ENCODE data around the gene SFXN3. TPM values are rescaled to one million over a fixed set of nuclear protein-coding genes. Genes with fewer than 3 reads are reported as not detected.

Gene SFXN3
- total and polyA plus RNA-seq, 10 of the 15 experiments (the other 5 are each of a cell fraction or from before 2014, with no cell fraction given): 0.05 to 11.3 (median 1.2) TPM

- POLR2A ChIA-PET: interaction anchor here (0.5 kb wide), 1 partner anchor 1270 kb away, joined by 3 read pairs; no protein-coding TSS in a partner anchor
- no peaks in the 10 kb centered on the region for H3K9me3 ChIP-seq (replicated peaks; ENCODE audit: control insufficient read depth, insufficient read depth, low read length)
- no peak overlapping the region for H3K27ac ChIP-seq (ENCODE audit: control insufficient read depth, insufficient read depth)
- CTCF ChIA-PET: interaction anchor here (0.9 to 5.4 kb wide), 2 partner anchors 18 to 21 kb away, joined by 3 to 28 read pairs; no protein-coding TSS in a partner anchor
- SMC1A ChIA-PET (ENCODE audit: uncharacterized antibody, unreplicated experiment): no interaction called here
- WGBS (ENCODE audit: insufficient coverage, insufficient replicate concordance, low lambda C conversion rate, missing lambda C conversion rate): 70% methylated on average over 10 of the region's 10 CpGs
- H3K4me1 ChIP-seq (ENCODE audit: control insufficient read depth, insufficient read depth, low read length): peaks cover 13% of the 10 kb centered on the region
- no peak overlapping the region for H2AFZ ChIP-seq (ENCODE audit: control insufficient read depth, low read depth, low read length)
- H3K36me3 ChIP-seq (ENCODE audit: control insufficient read depth in 2 of 2, insufficient read depth in 2 of 2, low read length in 1 of 2): peaks cover 14% of the 10 kb centered on the region in 2 experiments
- H3K79me2 ChIP-seq (ENCODE audit: control insufficient read depth, insufficient read depth, low read length): peaks cover 12% of the 10 kb centered on the region
- intact Hi-C loops (cut with micrococcal nuclease; ENCODE audit: unreplicated experiment): no loop called here
- in situ Hi-C loops (cut with MboI): no loop called here
- no peak overlapping the region for H3K4me3 ChIP-seq
- TSS peak; percentile 44 for BruUV-seq (replicated peaks)
- H3K27me3 ChIP-seq (replicated peaks in 1 of 2; ENCODE audit: control insufficient read depth in 2 of 2, insufficient read depth in 2 of 2, low read length in 1 of 2): no peaks in the 10 kb centered on the region
- RAD21 ChIA-PET (ENCODE audit: unreplicated experiment): interaction anchor here (0.5 kb wide), 1 partner anchor 20 kb away, joined by 3 read pairs; no protein-coding TSS in a partner anchor
- H4K20me1 ChIP-seq (ENCODE audit: control insufficient read depth, insufficient read depth): no peaks in the 10 kb centered on the region
- no peak overlapping the region for H3K9ac ChIP-seq (ENCODE audit: control insufficient read depth, insufficient read depth, low read length)
- H3K4me2 ChIP-seq (ENCODE audit: control insufficient read depth, insufficient read depth): no peak overlapping the region
- FAIRE-seq (no peak), DNase-seq (ENCODE audit: low read depth, low spot score) (no peak), ATAC-seq (no peak)
- TF ChIP-seq CTCF (IDR thresholded peaks at IDR 0.05 in 2 of 3, conservative IDR thresholded peaks at IDR 0.05 in 1 of 3; ENCODE audit: control insufficient read depth in 2 of 3, extremely low read depth in 1 of 3, insufficient read depth in 1 of 3, low read depth in 3 of 3, low read length in 3 of 3) (peak; percentile 28 to 45 (median 32); a peak in 5 of 6 replicates), NKRF (conservative IDR thresholded peaks at IDR 0.05) (no peak)
Observed at GRCh38 chr10:100993986-100994708, 36.9 kb upstream of the SFXN3 start.
